DND-41 (cell line): ENCODE data around the gene FZD10.

Source experiments
- CTCF ChIP-seq: IDR thresholded peaks from 2 replicates; pipeline ENCODE4 v1.5.1; 2012; ENCODE audit warnings: borderline replicate concordance, low read length, moderate library complexity, mild to moderate bottlenecking; ENCODE audit not compliant: poor library complexity, severe bottlenecking; ENCODE audit errors: extremely low read depth
- EZH2 ChIP-seq: IDR thresholded peaks from 3 replicates; pipeline ENCODE4 v1.6.1; 2012; ENCODE audit warnings: borderline replicate concordance, low read depth, mild to moderate bottlenecking, moderate library complexity, low read length, inconsistent platforms; ENCODE audit not compliant: severe bottlenecking

- TF ChIP-seq CTCF: no peak
- TF ChIP-seq EZH2: no peak
Measured at GRCh38 chr12:130143136-130143535, 19.1 kb upstream of the FZD10 start.
